Measurements from ENCODE around the gene MEIOB.

DNA sequence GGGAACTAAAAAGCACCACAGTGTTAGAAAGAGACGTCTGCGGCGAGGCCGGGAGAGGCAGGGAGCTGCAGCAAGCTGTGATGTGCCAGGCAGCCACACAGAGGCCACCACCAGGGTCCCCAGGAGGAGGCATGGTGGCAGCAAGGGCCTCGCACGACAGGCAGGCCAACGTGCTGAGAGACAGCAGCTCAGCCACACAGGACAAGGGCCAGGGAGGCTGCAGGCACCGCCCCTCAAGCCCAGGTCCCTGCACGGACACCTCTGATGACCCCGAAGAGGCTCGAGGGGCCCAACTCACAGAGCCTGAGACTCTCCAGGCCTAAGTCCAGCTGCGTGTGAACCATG is 51.0 kb downstream of the MEIOB start:
- no peak for TF ChIP-seq POLR2AphosphoS5 (IDR thresholded peaks at IDR 0.05; ENCODE audit: low read depth, low read length)
- TF ChIP-seq POLR2A (IDR thresholded peaks at IDR 0.05; ENCODE audit: low read depth, low read length), result no peak
- no peak for TF ChIP-seq PAX5 (IDR thresholded peaks at IDR 0.05; ENCODE audit: insufficient read depth, low read length, severe bottlenecking)
- no peak for TF ChIP-seq TAF1 (IDR thresholded peaks at IDR 0.05; ENCODE audit: low read depth, low read length)
- TF ChIP-seq POU2F2 (IDR thresholded peaks at IDR 0.05; ENCODE audit: low read depth, low read length), result no peak
- no peak for TF ChIP-seq SPI1 (IDR thresholded peaks at IDR 0.05; ENCODE audit: low read depth, low read length)
